ENCODE data around the gene LRMDA. TPM values are rescaled to one million over a fixed set of nuclear protein-coding genes. Genes with fewer than 3 reads are reported as not detected.

Gene LRMDA
- total RNA-seq, 2 experiments from 2014 or later, result not detected

- Histone ChIP-seq H3K36me3 (ENCODE audit: insufficient read depth, low read length) (no peaks in the 10 kb centered on the region), H3K4me3 (ENCODE audit: low read depth, low read length, poor library complexity, severe bottlenecking) (no peak overlapping the region), H3K27ac (ENCODE audit: low read depth, low read length, poor library complexity, severe bottlenecking) (no peak overlapping the region), H3K9me3 (ENCODE audit: low read length) (no peaks in the 10 kb centered on the region), H2AFZ (ENCODE audit: low read length) (no peak overlapping the region), H3K4me1 (ENCODE audit: insufficient read depth, low read length, poor library complexity, severe bottlenecking) (no peaks in the 10 kb centered on the region), H3K9me2 (ENCODE audit: insufficient read depth, low read length) (no peaks in the 10 kb centered on the region), H4K20me1 (ENCODE audit: insufficient read depth, low read length) (no peaks in the 10 kb centered on the region), H3K79me2 (ENCODE audit: insufficient read depth, low read depth, low read length) (no peaks in the 10 kb centered on the region), H3K4me2 (ENCODE audit: low read length) (no peak overlapping the region)
- CTCF ChIA-PET (ENCODE audit: unreplicated experiment), result no interaction called here
- BruUV-seq (replicated peaks), result no TSS peak
- no peak for DNase-seq (ENCODE audit: low spot score)
- intact Hi-C loops (cut with micrococcal nuclease; ENCODE audit: unreplicated experiment), result no loop called here
- no peak for TF ChIP-seq CTCF (conservative IDR thresholded peaks at IDR 0.05; ENCODE audit: low read length)
- no peak for TF ChIP-seq EZH2phosphoT487 (IDR thresholded peaks at IDR 0.05; ENCODE audit: borderline replicate concordance, low read depth, low read length)
- POLR2A ChIA-PET, result interaction anchor here (0.6 kb wide), 1 partner anchor 10 kb away, joined by 3 read pairs; no protein-coding TSS in a partner anchor
Measured at GRCh38 chr10:76149182-76149581, 717.8 kb downstream of the LRMDA start.

- intact Hi-C loops (cut with micrococcal nuclease; ENCODE audit: unreplicated experiment), result no loop called here
- H3K4me1 ChIP-seq (ENCODE audit: insufficient read depth, low read length, poor library complexity, severe bottlenecking), result no peaks in the 10 kb centered on the region
- ChIA-PET CTCF (ENCODE audit: unreplicated experiment) (no interaction called here), POLR2A (interaction anchor here (0.6 kb wide), 1 partner anchor 10 kb away, joined by 3 read pairs; no protein-coding TSS in a partner anchor)
- no peaks in the 10 kb centered on the region for H3K79me2 ChIP-seq (ENCODE audit: insufficient read depth, low read depth, low read length)
- no peaks in the 10 kb centered on the region for H4K20me1 ChIP-seq (ENCODE audit: insufficient read depth, low read length)
- H3K9me2 ChIP-seq (ENCODE audit: insufficient read depth, low read length), result no peaks in the 10 kb centered on the region
- BruUV-seq (replicated peaks), result no TSS peak
- DNase-seq (ENCODE audit: low spot score), result no peak
- H3K36me3 ChIP-seq (ENCODE audit: insufficient read depth, low read length), result no peaks in the 10 kb centered on the region
- H3K27ac ChIP-seq (ENCODE audit: low read depth, low read length, poor library complexity, severe bottlenecking), result no peak overlapping the region
- TF ChIP-seq CTCF (conservative IDR thresholded peaks at IDR 0.05; ENCODE audit: low read length) (no peak), EZH2phosphoT487 (IDR thresholded peaks at IDR 0.05; ENCODE audit: borderline replicate concordance, low read depth, low read length) (no peak)
- H3K4me3 ChIP-seq (ENCODE audit: low read depth, low read length, poor library complexity, severe bottlenecking), result no peak overlapping the region
- H3K9me3 ChIP-seq (ENCODE audit: low read length), result no peaks in the 10 kb centered on the region
- H2AFZ ChIP-seq (ENCODE audit: low read length), result no peak overlapping the region
- H3K4me2 ChIP-seq (ENCODE audit: low read length), result no peak overlapping the region
Measured at GRCh38 chr10:76149602-76150138, 718.2 kb downstream of the LRMDA start.

- Histone ChIP-seq H4K20me1 (ENCODE audit: insufficient read depth, low read length) (no peaks in the 10 kb centered on the region), H3K4me2 (ENCODE audit: low read length) (no peak overlapping the region), H3K9me3 (ENCODE audit: low read length) (no peaks in the 10 kb centered on the region), H3K4me3 (ENCODE audit: low read depth, low read length, poor library complexity, severe bottlenecking) (no peak overlapping the region), H3K9me2 (ENCODE audit: insufficient read depth, low read length) (no peaks in the 10 kb centered on the region), H2AFZ (ENCODE audit: low read length) (no peak overlapping the region), H3K36me3 (ENCODE audit: insufficient read depth, low read length) (no peaks in the 10 kb centered on the region), H3K27ac (ENCODE audit: low read depth, low read length, poor library complexity, severe bottlenecking) (no peak overlapping the region), H3K4me1 (ENCODE audit: insufficient read depth, low read length, poor library complexity, severe bottlenecking) (no peaks in the 10 kb centered on the region), H3K79me2 (ENCODE audit: insufficient read depth, low read depth, low read length) (no peaks in the 10 kb centered on the region)
- intact Hi-C loops (cut with micrococcal nuclease; ENCODE audit: unreplicated experiment), result no loop called here
- BruUV-seq (replicated peaks), result no TSS peak
- POLR2A ChIA-PET, result interaction anchor here (1.1 kb wide), 1 partner anchor 12 kb away, joined by 3 read pairs; no protein-coding TSS in a partner anchor
- no peak for DNase-seq (ENCODE audit: low spot score)
- CTCF ChIA-PET (ENCODE audit: unreplicated experiment), result no interaction called here
- no peak for TF ChIP-seq CTCF (conservative IDR thresholded peaks at IDR 0.05; ENCODE audit: low read length)
- no peak for TF ChIP-seq EZH2phosphoT487 (IDR thresholded peaks at IDR 0.05; ENCODE audit: borderline replicate concordance, low read depth, low read length)
Measured at GRCh38 chr10:76150139-76150875, 718.9 kb downstream of the LRMDA start.

Data from OCI-LY7 (cell line).